Right lobe of liver (tissue), 6 donors: ENCODE measurements around the gene DIRAS1. TPM values are rescaled to one million over a fixed set of nuclear protein-coding genes. Genes with fewer than 3 reads are reported as not detected.
A peak's percentile ranks its signal among the peaks of the same experiment; 100 is the strongest.
"Not testable (repeated sequence)": the region's sequence is repeated elsewhere in the genome, so short reads cannot be mapped to it uniquely, and the experiment has no call there.

Experiments
- ATAC-seq, 4 donors: fragments of 200-7000 bp; cut with Tn5 transposase; one replicate each; pipeline ENCODE4 v1.9.1; 2020; ENCODE audit warnings: mild to moderate bottlenecking in 4 of 4, moderate library complexity in 4 of 4
- DNase-seq, 3 donors: peaks; one replicate each; pipeline ENCODE4 v3.0.0-alpha.2; 2020
- H3K27ac ChIP-seq, 3 donors: fragments of 200-600 bp; one replicate each; pipeline ENCODE4 v1.8.0; 2022
- H3K27me3 ChIP-seq, 2 donors: fragments of 200-600 bp; one replicate each; pipeline ENCODE4 v1.8.0; 2022
- H3K36me3 ChIP-seq, 4 donors: fragments of 200-600 bp; sonication (generic) in 1 of 4; one replicate each; pipeline versions ENCODE4 v1.5.1 to v1.8.0; 2017 to 2022; ENCODE audit warnings: control low read depth in 1 of 4
- H3K4me1 ChIP-seq, 4 donors: fragments of 200-600 bp; sonication (generic) in 1 of 4; one replicate each; pipeline versions ENCODE4 v1.5.1 to v1.8.0; 2017 to 2022; ENCODE audit warnings: control low read depth in 1 of 4
- H3K4me3 ChIP-seq, 3 donors: fragments of 200-600 bp; one replicate each; pipeline ENCODE4 v1.8.0; 2022
- H3K9me3 ChIP-seq, 4 donors: fragments of 200-600 bp; sonication (generic) in 1 of 4; one replicate each; pipeline versions ENCODE4 v1.5.1 to v1.8.0; 2017 to 2022; ENCODE audit warnings: control low read depth in 1 of 4
- POLR2A ChIP-seq: fragments of 450-650 bp; IDR thresholded peaks from one replicate; pipeline ENCODE4 v1.6.1; 2017; ENCODE audit warnings: antibody characterized with exemption, mild to moderate bottlenecking
- WGBS: methylation state at CpG from one replicate; pipeline ENCODE4 v1.1.6; 2018; ENCODE audit warnings: low coverage, low lambda C conversion rate; ENCODE audit not compliant: insufficient coverage; ENCODE audit errors: missing lambda C conversion rate; 5-methylcytosine and 5-hydroxymethylcytosine counted together
- intact Hi-C, 2 donors: fragments of 100-400 bp; cut with DNase I; formaldehyde crosslinking; loops; one replicate each; pipeline versions ENCODE4 v1.11.2 to v1.14.1; 2022
- total RNA-seq, 6 experiments: library from RNA; depleted of rRNA in 2 of 6; stranded (reverse); fragments of >200 nt in 2 of 6; fragmentation: NEBNext Ultra II Directional in 3 of 6; extraction: Animal tissue kit (Norgen Biotek cat#: 25700) in 3 of 6; gene quantifications; one replicate each; pipeline versions ENCODE4 v1.1.0 to v1.2.4, GENCODE V29; 2016 to 2023
- TF ChIP-seq, protein P1 (sequence below), 4 donors: fragments of 200-600 bp in 3 of 4; fragments of 450-650 bp in 1 of 4; IDR thresholded peaks; one replicate each; pipeline versions ENCODE4 v1.5.1 to v1.8.0; 2016 to 2022; ENCODE audit warnings: antibody characterized with exemption in 4 of 4, mild to moderate bottlenecking in 2 of 4
- donor health status: DM: no; HTN: yes; CAD: no.
- donor health status: DM: no; HTN: no; CAD: no.
- donor health status: DM: no; HTN: no; CAD: no.
- donor health status: DM: no; HTN: yes; CAD: no.
- donor health status: DM: no; HTN: yes; CAD: no.

Gene DIRAS1
- total RNA-seq, 6 experiments from 2014 or later = 0.19 to 1.6 TPM; not detected in 4

DNA sequence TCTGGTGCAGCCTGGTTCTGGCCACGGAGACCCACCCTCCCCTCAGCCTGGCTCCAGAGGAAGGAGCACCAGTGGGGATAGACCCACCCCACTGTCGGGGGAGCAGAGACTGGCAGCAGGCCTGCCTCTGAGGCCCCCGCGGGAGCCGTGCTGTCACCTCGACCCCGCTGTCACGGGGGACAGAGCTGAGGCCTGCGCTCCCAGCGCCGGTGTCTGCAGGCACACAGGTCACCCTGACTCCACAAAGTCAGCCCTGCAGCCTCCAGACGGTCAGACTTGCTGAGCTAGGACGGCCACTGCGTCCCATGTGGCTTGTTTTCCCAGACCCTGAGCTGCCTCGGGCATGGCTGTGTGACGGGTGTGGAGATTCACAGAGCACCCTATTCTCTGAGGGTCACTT lies 51.0 kb downstream of the DIRAS1 start:
- ATAC-seq (peak in 1 of 4 donors; percentile 47), DNase-seq (no peak)
- WGBS = 80% methylated on average over 2 of the region's 16 CpGs
- H3K4me3 ChIP-seq = no peak overlapping the region
- no peaks in the 10 kb centered on the region for H3K9me3 ChIP-seq
- H3K27me3 ChIP-seq = no peaks in the 10 kb centered on the region
- intact Hi-C loops = no loop called here
- H3K4me1 ChIP-seq = no peaks in the 10 kb centered on the region
- TF ChIP-seq, protein P1, sequence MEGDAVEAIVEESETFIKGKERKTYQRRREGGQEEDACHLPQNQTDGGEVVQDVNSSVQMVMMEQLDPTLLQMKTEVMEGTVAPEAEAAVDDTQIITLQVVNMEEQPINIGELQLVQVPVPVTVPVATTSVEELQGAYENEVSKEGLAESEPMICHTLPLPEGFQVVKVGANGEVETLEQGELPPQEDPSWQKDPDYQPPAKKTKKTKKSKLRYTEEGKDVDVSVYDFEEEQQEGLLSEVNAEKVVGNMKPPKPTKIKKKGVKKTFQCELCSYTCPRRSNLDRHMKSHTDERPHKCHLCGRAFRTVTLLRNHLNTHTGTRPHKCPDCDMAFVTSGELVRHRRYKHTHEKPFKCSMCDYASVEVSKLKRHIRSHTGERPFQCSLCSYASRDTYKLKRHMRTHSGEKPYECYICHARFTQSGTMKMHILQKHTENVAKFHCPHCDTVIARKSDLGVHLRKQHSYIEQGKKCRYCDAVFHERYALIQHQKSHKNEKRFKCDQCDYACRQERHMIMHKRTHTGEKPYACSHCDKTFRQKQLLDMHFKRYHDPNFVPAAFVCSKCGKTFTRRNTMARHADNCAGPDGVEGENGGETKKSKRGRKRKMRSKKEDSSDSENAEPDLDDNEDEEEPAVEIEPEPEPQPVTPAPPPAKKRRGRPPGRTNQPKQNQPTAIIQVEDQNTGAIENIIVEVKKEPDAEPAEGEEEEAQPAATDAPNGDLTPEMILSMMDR (IDR thresholded peaks at IDR 0.05) = no peak
- TF ChIP-seq POLR2A = no peak
- no peak overlapping the region for H3K27ac ChIP-seq
- H3K36me3 ChIP-seq = no peaks in the 10 kb centered on the region

DNA sequence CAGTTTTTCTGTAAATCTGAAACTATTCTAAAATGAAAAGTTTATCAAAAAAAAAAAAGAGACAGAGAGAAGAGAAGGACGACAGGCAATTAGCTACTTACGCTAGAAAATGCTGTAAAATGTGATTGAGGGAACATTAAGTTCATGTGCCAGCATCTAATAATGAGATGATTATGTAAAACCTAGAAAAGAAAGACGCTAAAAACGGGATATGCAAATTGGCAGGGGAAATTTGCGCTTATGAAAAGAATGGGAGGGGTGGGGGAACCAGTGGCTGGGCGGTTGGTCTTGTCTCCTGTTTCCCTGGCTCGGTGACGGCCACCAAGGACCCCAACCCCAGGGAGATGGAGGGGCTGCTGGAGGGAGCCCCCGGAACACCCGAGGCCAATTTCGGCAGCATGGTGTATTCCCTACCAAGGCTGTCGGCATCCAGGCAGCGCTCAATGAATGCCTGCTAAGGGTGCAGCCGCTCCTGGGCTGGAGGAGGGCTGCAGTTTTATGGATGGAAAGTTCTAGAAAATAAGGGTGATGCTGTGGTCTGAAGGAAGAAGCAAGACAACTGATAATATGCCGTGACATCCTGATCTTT lies 52.9 kb downstream of the DIRAS1 start:
- H3K4me3 ChIP-seq = no peak overlapping the region
- DNase-seq (no peak), ATAC-seq (no peak)
- H3K27me3 ChIP-seq = no peaks in the 10 kb centered on the region
- 84% methylated on average over 10 of the region's 15 CpGs for WGBS
- no peaks in the 10 kb centered on the region for H3K4me1 ChIP-seq
- H3K36me3 ChIP-seq = no peaks in the 10 kb centered on the region
- TF ChIP-seq POLR2A = no peak
- TF ChIP-seq, protein P1 (IDR thresholded peaks at IDR 0.05) = no peak
- no peak overlapping the region for H3K27ac ChIP-seq
- intact Hi-C loops = no loop called here
- H3K9me3 ChIP-seq = no peaks in the 10 kb centered on the region

DNA sequence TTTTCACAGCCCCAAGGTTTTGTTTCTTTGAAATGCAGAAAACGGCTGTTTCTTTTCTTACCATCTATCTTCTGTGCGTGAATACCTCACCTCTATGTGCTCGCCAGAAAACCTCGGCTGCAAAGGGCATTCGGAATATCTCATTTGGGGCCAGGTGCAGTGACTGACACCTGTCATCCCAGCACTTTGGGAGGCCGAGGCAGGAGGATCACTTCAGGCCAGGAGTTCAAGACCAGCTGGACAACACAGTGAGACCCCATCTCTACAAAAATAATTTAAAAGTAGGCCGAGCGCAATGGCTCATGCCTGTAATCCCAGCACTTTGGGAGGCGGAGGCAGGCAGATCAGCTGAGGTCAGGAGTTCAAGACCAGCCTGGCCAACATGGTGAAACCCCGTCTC lies 53.8 kb downstream of the DIRAS1 start:
- DNase-seq, H3K9me3 ChIP-seq, H3K27ac ChIP-seq, H3K27me3 ChIP-seq, H3K36me3 ChIP-seq, H3K4me1 ChIP-seq, intact Hi-C loops, ATAC-seq, H3K4me3 ChIP-seq: not testable (repeated sequence)
- WGBS = 89% methylated on average over 8 of the region's 10 CpGs

DNA sequence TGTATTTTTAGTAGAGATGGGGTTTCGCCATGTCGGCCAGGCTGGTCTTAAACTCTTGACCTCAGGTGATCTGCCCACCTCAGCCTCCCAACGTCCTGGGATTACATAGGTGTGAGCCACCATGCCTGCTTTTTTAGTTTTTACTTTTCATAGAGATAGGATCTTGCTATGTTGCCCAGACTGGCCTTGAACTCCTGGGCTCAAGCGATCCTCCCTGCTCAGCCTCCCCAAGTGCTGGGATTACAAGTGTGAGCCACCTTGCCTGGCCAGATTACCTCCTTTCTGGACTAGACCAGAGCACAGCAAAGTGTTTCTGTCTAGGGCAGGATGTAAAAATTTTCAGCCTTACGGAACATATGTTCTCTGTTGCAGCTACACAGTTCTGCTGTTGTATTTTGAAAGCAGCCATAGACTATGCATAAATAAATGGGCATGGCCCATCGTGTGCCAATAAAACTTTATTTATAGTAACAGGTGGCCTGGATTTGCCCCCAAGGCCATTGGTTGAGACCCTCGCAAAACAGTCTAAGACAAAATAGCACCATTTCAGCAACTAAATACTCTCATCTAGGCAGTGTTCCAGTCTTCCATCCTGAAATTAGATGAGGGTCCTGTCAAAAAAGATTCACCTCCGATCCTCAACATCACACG lies 54.7 kb downstream of the DIRAS1 start:
- intact Hi-C loops = no loop called here
- H3K9me3 ChIP-seq = no peaks in the 10 kb centered on the region
- H3K27me3 ChIP-seq = no peaks in the 10 kb centered on the region
- no peak overlapping the region for H3K27ac ChIP-seq
- no peaks in the 10 kb centered on the region for H3K4me1 ChIP-seq
- H3K4me3 ChIP-seq = no peak overlapping the region
- DNase-seq (no peak), ATAC-seq (no peak)
- 88% methylated on average over 6 of the region's 9 CpGs for WGBS
- H3K36me3 ChIP-seq = no peaks in the 10 kb centered on the region
- no peak for TF ChIP-seq POLR2A
- TF ChIP-seq, protein P1 (IDR thresholded peaks at IDR 0.05) = no peak

DNA sequence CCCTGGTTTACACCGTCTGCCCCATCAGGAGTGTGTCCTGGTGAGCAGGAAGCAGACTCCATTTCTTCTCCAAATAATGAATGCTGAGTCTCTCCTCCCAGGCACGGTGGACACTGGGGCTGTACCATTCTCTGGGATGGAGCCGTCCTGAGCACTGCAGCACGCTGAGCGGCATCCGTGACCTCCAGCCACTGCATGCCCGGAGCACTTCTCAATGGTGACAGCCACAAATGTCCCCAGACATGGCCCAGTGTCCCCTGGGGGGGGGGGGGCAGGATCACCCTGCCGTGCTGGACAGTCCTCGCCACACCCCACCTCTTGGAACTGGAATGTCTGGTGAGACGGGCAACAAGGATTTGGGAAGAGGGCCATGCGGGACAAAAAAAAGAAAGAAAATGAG lies 56.1 kb downstream of the DIRAS1 start:
- Histone ChIP-seq H3K36me3 (no peaks in the 10 kb centered on the region), H3K4me3 (no peak overlapping the region), H3K27me3 (no peaks in the 10 kb centered on the region), H3K27ac (no peak overlapping the region), H3K4me1 (no peaks in the 10 kb centered on the region), H3K9me3 (no peaks in the 10 kb centered on the region)
- TF ChIP-seq POLR2A = no peak
- TF ChIP-seq, protein P1 (IDR thresholded peaks at IDR 0.05) = no peak
- WGBS = 80% methylated on average over 3 of the region's 11 CpGs
- intact Hi-C loops = no loop called here
- no peak for ATAC-seq
- no peak for DNase-seq

Other genes starting within 250 kb of the DIRAS1 start
- 100 to 1,000 TPM in 4 of 6 experiments, 10 to 100 TPM in 2; 39.0 to 176 (median 127) TPM for gene GADD45B, start 245.2 kb downstream of the DIRAS1 start, total RNA-seq
- gene GNG7, start 18.7 kb downstream of the DIRAS1 start, total RNA-seq = 1 to 10 TPM; 1.3 to 3.7 (median 2.3) TPM
- 10 to 100 TPM; 13.5 to 29.5 (median 19.6) TPM for gene SLC39A3, start 18.6 kb upstream of the DIRAS1 start, total RNA-seq
- gene SGTA, start 61.9 kb upstream of the DIRAS1 start, total RNA-seq = 10 to 100 TPM; 21.5 to 41.7 (median 23.7) TPM
- 10 to 100 TPM; 25.5 to 61.8 (median 33.0) TPM for gene THOP1, start 64.1 kb upstream of the DIRAS1 start, total RNA-seq
- gene ZNF554, start 98.5 kb upstream of the DIRAS1 start, total RNA-seq = 1 to 10 TPM; 1.4 to 2.5 (median 1.9) TPM
- gene ZNF555, start 120.1 kb upstream of the DIRAS1 start, total RNA-seq = 1 to 10 TPM in 5 of 6 experiments, under 1 TPM in 1; 0.87 to 2.6 (median 2.1) TPM
- not detected for gene ZNF556, start 146.0 kb upstream of the DIRAS1 start, total RNA-seq
- 1 to 10 TPM in 5 of 6 experiments, under 1 TPM in 1; 0.98 to 2.9 (median 1.7) TPM for gene ZNF57, start 179.6 kb upstream of the DIRAS1 start, total RNA-seq
- gene ZNF77, start 223.6 kb upstream of the DIRAS1 start, total RNA-seq = 1 to 10 TPM; 1.1 to 1.5 (median 1.3) TPM